ENCODE results near the gene TMEM11.

TMEM11 gene

DNA sequence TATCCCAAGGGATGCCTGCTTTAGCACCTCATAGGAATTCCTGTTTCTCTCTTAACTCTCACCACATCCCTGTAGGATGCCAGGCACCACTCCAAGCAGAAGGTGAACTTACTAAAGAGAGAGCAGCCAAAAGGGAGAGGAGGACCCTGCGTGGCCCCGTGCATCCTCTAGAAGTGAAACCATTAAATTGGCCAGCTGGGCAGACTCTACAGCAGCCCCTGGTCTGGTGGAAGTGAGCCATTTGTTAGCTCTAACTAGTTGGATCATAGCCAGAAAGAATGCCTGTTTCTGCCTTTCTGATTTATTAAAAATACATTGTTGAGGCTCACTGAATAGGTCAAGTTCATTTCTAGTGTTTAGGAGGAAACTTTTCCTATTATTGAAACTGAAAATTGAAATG, 22.3 kb downstream of the TMEM11 start:
- no peak overlapping the region for H3K4me3 ChIP-seq (ENCODE audit: low read depth, low read length)
- TF ChIP-seq, protein P1, sequence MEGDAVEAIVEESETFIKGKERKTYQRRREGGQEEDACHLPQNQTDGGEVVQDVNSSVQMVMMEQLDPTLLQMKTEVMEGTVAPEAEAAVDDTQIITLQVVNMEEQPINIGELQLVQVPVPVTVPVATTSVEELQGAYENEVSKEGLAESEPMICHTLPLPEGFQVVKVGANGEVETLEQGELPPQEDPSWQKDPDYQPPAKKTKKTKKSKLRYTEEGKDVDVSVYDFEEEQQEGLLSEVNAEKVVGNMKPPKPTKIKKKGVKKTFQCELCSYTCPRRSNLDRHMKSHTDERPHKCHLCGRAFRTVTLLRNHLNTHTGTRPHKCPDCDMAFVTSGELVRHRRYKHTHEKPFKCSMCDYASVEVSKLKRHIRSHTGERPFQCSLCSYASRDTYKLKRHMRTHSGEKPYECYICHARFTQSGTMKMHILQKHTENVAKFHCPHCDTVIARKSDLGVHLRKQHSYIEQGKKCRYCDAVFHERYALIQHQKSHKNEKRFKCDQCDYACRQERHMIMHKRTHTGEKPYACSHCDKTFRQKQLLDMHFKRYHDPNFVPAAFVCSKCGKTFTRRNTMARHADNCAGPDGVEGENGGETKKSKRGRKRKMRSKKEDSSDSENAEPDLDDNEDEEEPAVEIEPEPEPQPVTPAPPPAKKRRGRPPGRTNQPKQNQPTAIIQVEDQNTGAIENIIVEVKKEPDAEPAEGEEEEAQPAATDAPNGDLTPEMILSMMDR (IDR thresholded peaks at IDR 0.05; ENCODE audit: borderline replicate concordance, insufficient read depth, low read depth, low read length): no peak

GRCh38 chr17:21190078-21190477, 23.9 kb downstream of the TMEM11 start:
- TF ChIP-seq, protein P1 (IDR thresholded peaks at IDR 0.05; ENCODE audit: borderline replicate concordance, insufficient read depth, low read depth, low read length): no peak
- no peak overlapping the region for H3K4me3 ChIP-seq (ENCODE audit: low read depth, low read length)

- TF ChIP-seq, protein P1 (IDR thresholded peaks at IDR 0.05; ENCODE audit: borderline replicate concordance, insufficient read depth, low read depth, low read length): no peak
- H3K4me3 ChIP-seq (ENCODE audit: low read depth, low read length): no peak overlapping the region
These were observed 24.6 kb downstream of the TMEM11 start for GRCh38 chr17:21189361-21189760.

DNA sequence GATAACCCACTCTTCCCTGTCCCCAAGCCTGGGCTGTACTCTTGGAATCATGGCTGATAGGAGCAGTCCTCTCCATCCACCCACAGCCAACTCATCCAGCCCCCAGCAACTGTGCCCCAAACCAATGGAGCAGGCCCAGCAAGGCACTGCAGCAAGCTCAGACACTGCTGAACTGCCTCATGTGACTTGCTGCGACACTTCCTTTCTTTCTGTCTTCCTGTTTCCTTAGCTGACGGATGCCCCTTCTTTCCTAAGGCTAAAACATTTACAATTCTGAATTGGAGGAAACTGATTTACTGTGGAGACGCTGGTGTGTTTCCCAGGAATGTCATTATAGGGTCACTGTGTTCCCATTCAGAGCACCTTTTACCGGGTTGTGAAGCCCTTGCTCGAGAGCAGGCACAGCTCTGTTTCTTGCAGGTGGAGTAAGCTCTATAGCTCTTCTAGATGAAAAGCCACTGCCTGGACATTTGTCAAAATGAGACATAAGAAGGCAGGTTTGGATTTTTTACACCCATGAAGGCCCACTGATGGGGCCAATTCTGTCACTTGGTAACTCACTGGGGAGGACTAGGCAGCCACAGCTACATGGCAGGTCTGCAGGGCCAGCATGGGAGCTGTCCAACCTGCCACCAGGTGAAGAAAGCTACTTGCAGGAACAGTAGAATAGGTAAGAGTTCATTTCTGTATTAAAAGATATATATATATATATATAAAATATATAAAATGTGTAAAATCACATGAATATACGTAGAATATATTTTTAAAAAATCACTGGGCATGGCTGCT, 27.4 kb downstream of the TMEM11 start:
- TF ChIP-seq, protein P1 (IDR thresholded peaks at IDR 0.05; ENCODE audit: borderline replicate concordance, insufficient read depth, low read depth, low read length): no peak
- no peak overlapping the region for H3K4me3 ChIP-seq (ENCODE audit: low read depth, low read length)

- TF ChIP-seq, protein P1 (IDR thresholded peaks at IDR 0.05; ENCODE audit: borderline replicate concordance, insufficient read depth, low read depth, low read length): no peak
- H3K4me3 ChIP-seq (ENCODE audit: low read depth, low read length): no peak overlapping the region
These were observed 28.9 kb downstream of the TMEM11 start for GRCh38 chr17:21185061-21185460.

DNA sequence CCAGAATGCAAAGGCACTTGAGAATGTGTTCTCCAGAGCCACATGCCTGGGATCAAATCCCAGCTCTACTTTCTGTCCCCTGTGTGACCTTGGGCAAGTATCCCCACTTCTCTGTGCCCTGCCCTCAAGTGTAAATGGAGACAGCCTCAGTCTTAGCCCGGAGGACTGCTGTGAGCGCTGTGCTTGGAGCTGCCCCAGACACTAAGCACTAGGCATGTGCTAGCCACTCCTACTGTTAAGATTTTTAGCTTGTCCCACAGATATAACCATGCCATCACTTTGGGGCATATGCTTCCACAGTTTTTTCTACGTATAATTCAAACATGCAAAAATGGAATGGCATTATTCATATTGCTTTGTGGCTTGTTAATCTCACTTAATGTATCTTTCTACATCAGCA, 29.4 kb downstream of the TMEM11 start:
- TF ChIP-seq, protein P1 (IDR thresholded peaks at IDR 0.05; ENCODE audit: borderline replicate concordance, insufficient read depth, low read depth, low read length): no peak
- H3K4me3 ChIP-seq (ENCODE audit: low read depth, low read length): no peak overlapping the region

DNA sequence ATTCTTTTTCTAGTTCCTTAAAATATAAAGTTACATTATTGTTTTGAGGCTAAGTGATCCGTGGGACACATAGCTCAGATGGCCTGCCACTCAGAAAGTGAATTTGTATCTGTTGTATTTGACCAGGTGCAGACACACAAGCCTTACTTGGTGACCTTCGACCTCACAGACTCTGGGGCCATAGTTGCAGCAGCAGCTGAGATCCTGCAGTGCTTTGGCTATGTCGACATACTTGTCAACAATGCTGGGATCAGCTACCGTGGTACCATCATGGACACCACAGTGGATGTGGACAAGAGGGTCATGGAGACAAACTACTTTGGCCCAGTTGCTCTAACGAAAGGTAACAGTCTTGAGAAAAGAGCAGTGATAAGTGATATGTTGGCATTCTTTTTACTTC, 30.5 kb downstream of the TMEM11 start:
- TF ChIP-seq, protein P1 (IDR thresholded peaks at IDR 0.05; ENCODE audit: borderline replicate concordance, insufficient read depth, low read depth, low read length): no peak
- H3K4me3 ChIP-seq (ENCODE audit: low read depth, low read length): no peak overlapping the region
